Measurements from ENCODE around the gene RNF181. TPM values are rescaled to one million over a fixed set of nuclear protein-coding genes. Genes with fewer than 3 reads are reported as not detected.
A peak's percentile ranks its signal among the peaks of the same experiment; 100 is the strongest.
"Not testable (repeated sequence)": the region's sequence is repeated elsewhere in the genome, so short reads cannot be mapped to it uniquely, and the experiment has no call there.

Gene RNF181
- total RNA-seq, 1 donor from 2014 or later = 89.2 TPM

DNA sequence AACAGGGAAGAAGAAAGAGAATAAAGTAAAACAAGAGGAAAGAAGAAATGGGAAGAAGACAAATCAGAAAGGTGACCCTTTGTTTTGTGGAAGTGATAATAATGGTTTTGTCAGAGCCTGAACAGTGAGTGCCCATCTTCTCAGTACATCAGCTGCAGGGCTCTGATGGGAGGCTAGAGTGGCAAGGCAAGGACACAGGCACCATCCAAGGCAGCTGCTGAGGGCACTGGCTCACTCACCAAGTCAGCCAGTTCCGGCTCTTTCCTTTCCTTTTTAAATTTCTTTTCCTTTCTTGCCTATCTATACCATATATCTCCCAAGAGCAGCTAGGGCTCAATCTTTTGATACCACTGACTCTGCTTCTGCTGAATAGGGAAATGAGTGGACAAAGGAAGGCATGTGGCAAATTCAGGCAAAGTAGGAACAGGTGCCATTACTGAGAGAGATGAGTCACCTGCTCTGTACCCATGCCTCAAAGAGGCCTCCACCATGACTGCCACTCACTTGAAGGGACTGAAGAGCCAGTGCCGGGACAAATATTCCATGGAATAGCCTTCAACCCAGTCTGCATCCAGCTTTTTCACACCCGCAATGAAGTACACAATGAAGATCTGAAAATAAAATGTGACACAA, 40.4 kb upstream of the RNF181 start:
- peaks cover 84% of the 10 kb centered on the region for H3K36me3 ChIP-seq
- H3K27me3 ChIP-seq (ENCODE audit: low read depth) = no peaks in the 10 kb centered on the region
- intact Hi-C loops (cut with micrococcal nuclease) = no loop called here

GRCh38 chr2:85557130-85557529, 38.4 kb upstream of the RNF181 start:
- Histone ChIP-seq H3K4me3 (no peak overlapping the region), H3K36me3 (peaks cover 65% of the 10 kb centered on the region), H3K27ac (replicated peaks) (no peak overlapping the region), H3K9me3 (replicated peaks) (no peaks in the 10 kb centered on the region), H3K4me1 (peaks cover 34% of the 10 kb centered on the region), H3K27me3 (ENCODE audit: low read depth) (no peaks in the 10 kb centered on the region)
- TF ChIP-seq, protein P1, sequence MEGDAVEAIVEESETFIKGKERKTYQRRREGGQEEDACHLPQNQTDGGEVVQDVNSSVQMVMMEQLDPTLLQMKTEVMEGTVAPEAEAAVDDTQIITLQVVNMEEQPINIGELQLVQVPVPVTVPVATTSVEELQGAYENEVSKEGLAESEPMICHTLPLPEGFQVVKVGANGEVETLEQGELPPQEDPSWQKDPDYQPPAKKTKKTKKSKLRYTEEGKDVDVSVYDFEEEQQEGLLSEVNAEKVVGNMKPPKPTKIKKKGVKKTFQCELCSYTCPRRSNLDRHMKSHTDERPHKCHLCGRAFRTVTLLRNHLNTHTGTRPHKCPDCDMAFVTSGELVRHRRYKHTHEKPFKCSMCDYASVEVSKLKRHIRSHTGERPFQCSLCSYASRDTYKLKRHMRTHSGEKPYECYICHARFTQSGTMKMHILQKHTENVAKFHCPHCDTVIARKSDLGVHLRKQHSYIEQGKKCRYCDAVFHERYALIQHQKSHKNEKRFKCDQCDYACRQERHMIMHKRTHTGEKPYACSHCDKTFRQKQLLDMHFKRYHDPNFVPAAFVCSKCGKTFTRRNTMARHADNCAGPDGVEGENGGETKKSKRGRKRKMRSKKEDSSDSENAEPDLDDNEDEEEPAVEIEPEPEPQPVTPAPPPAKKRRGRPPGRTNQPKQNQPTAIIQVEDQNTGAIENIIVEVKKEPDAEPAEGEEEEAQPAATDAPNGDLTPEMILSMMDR (IDR thresholded peaks at IDR 0.05; ENCODE audit: borderline replicate concordance) = no peak
- no peak for DNase-seq
- intact Hi-C loops (cut with micrococcal nuclease) = no loop called here

More for the DNA sequence above, 40.4 kb upstream of the RNF181 start:
- DNase-seq = no peak
- H3K4me1 ChIP-seq = peaks cover 21% of the 10 kb centered on the region
- H3K4me3 ChIP-seq = no peak overlapping the region
- TF ChIP-seq, protein P1 (IDR thresholded peaks at IDR 0.05; ENCODE audit: borderline replicate concordance) = no peak
- H3K9me3 ChIP-seq (replicated peaks) = no peaks in the 10 kb centered on the region
- no peak overlapping the region for H3K27ac ChIP-seq (replicated peaks)

GRCh38 chr2:85558160-85558559, 37.4 kb upstream of the RNF181 start:
- Histone ChIP-seq H3K27ac (replicated peaks) (no peak overlapping the region), H3K27me3 (ENCODE audit: low read depth) (no peaks in the 10 kb centered on the region), H3K4me1 (peaks cover 35% of the 10 kb centered on the region), H3K4me3 (no peak overlapping the region), H3K36me3 (peaks cover 55% of the 10 kb centered on the region), H3K9me3 (replicated peaks) (no peaks in the 10 kb centered on the region)
- DNase-seq = no peak
- intact Hi-C loops (cut with micrococcal nuclease) = no loop called here
- TF ChIP-seq, protein P1 (IDR thresholded peaks at IDR 0.05; ENCODE audit: borderline replicate concordance) = no peak

- Histone ChIP-seq H3K4me1 (peaks cover 35% of the 10 kb centered on the region), H3K4me3 (peak overlapping the region; percentile 83), H3K36me3 (peaks cover 32% of the 10 kb centered on the region)
- intact Hi-C loops (cut with micrococcal nuclease); H3K27ac ChIP-seq (replicated peaks); H3K27me3 ChIP-seq (ENCODE audit: low read depth); DNase-seq; H3K9me3 ChIP-seq (replicated peaks): not testable (repeated sequence)
These were observed 35.2 kb upstream of the RNF181 start for GRCh38 chr2:85560403-85560726.

DNA sequence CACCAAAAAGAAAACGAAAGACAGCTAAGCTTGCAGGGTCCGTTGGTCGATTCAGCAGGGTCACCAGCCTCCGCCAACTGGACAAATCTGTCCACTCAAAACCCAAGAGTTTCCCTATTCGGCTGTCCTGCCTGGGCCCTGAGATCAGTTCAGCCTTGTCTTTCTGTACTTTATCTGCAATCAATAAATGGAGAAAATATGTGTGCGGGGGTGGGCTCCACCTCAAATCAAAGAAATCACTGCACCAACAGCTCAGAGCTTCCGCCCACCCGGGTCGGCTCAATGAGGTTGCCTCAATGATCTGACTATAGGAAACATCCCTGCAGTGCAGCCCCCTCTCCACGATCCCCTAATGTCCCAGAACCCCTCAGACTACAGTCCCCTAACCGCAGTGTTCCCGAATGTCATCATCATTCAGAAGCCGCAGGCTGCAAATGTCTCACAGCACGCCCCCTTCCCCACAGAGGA, 34.7 kb upstream of the RNF181 start:
- peak overlapping the region; percentile 95 for H3K27ac ChIP-seq (replicated peaks)
- H3K4me3 ChIP-seq = peak overlapping the region; percentile 83
- DNase-seq = no peak
- peaks cover 35% of the 10 kb centered on the region for H3K4me1 ChIP-seq
- no peaks in the 10 kb centered on the region for H3K9me3 ChIP-seq (replicated peaks)
- TF ChIP-seq, protein P1 (IDR thresholded peaks at IDR 0.05; ENCODE audit: borderline replicate concordance) = no peak
- H3K27me3 ChIP-seq (ENCODE audit: low read depth) = no peaks in the 10 kb centered on the region
- peaks cover 29% of the 10 kb centered on the region for H3K36me3 ChIP-seq
- intact Hi-C loops (cut with micrococcal nuclease) = no loop called here
